Frontal cortex (tissue), 4 donors: ENCODE measurements around the gene SRCIN1. TPM values are rescaled to one million over a fixed set of nuclear protein-coding genes. Genes with fewer than 3 reads are reported as not detected.
A peak's percentile ranks its signal among the peaks of the same experiment; 100 is the strongest.
"Not testable (repeated sequence)": the region's sequence is repeated elsewhere in the genome, so short reads cannot be mapped to it uniquely, and the experiment has no call there.

Experiments used
- DNase-seq, 2 donors: peaks; one replicate each; pipeline ENCODE4 v3.0.0; 2012; ENCODE audit warnings: low spot score in 2 of 2
- FAIRE-seq: peaks from 2 replicates; lab custom pipeline; 2012; peaks lifted over from hg19 to GRCh38; lab: Jason Lieb, UNC
- total RNA-seq: library from RNA; depleted of rRNA; stranded (reverse); fragments of >200 nt; gene quantifications from one replicate; pipeline ENCODE4 v1.2.3, GENCODE V29; 2014
- donor health status: control.
- donor health status: control.
- donor health status: control.

The SRCIN1 gene
- total RNA-seq, 1 donor from 2014 or later = 23.6 TPM

DNA sequence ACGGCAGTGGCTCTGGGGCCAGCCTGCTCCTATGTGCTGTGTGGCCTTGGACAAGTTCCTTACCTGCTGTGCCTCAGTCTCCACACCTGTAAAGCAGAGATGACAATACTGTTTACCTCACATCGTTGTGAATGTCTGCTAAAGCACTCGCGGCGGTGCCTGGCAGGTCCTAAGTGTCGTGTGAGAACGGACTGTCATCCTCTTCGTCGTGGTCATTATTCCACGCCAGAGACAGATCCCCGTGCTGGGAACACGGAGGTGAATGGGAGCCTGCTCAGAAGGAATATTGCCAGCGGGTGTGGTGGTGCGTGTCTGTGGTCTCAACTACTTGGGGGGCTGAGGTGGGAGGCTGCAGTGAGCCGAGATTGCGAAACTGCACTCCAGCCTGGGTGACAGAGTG is 111.6 kb downstream of the SRCIN1 start:
- FAIRE-seq, DNase-seq: not testable (repeated sequence)

- peak; percentile 48 to 51 for DNase-seq
- not testable (repeated sequence) for FAIRE-seq
These were observed 113.4 kb downstream of the SRCIN1 start for GRCh38 chr17:38492067-38493040.

DNA sequence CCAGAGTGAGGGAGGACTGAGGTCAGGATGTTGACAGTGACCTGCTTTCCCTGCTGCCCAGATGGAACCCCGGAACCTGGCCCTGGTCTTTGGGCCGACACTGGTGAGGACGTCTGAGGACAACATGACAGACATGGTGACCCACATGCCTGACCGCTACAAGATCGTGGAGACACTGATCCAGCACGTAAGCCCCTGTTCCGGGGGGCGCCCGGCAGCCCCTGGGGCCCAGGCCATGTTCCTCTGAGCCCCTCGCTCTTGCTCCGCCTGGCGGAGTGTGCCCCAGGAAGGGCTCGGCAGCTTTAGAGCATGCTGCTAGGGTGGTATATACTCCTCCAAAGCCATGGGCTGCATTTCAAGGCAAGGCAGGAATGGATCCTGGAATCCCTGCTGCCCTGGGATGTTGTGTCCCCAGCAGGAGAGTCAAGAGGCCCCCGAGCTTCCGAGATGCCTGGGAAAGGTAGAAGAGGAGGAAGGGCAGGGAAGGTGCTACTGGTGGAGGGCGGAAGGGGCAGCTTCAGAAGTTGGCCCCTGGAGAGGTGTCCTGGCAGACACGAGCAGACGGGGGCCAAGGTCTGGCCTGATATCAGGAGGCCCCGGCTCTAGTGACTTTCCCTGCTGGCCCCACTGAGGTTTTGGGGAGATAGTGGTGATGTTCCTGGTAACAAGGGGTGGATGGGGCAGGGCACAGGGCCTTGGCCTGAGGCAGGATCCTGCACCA is 114.2 kb downstream of the SRCIN1 start:
- not testable (repeated sequence) for DNase-seq, FAIRE-seq

DNA sequence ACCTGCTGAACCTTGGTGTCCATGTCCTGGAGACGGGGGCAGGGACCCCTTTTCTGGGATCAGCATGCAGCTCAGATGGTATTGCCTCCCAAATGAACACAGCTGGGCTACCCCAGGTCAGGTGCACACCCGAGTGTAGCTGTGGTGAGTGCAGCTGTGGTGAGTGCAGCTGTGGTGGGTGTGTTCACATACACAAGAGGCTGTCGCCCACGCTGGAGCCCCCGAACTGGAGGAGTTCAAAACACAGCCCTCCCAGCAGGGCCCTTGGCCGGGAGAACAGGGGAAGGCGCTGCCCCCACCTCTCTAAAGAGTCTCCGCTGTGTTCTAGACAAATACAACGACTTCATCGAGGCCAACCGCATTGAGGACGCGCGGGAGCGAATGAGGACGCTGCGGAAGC is 116.0 kb downstream of the SRCIN1 start:
- FAIRE-seq, DNase-seq: not testable (repeated sequence)

DNA sequence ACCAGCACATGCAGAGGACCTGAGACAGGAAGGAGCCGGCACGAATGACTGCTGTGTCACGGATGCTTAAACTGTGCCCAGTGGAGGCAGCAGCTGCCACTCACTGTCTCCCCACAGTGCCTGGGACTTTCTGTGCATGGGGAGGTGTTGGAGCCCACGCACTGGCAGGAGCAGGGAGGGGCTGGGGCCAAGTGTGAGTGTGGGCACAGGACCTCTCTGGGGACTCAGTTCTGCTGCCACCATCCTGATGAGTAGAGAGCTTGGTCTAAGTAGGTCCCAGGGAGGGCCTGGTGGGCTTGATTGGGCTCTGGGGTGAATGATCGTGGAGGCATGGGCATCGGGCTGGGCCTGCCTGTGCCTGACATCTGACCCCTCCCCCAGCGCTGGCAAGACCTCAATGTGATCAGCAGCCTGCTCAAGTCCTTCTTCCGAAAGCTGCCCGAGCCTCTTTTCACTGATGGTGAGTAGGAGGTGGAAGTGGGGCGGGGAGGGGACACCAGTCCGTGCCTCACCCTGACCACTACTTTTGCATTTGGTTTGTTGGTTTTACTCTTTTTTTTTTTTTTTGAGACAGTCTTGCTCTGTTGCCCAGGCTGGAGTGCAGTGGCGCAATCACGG is 120.0 kb downstream of the SRCIN1 start:
- not testable (repeated sequence) for FAIRE-seq, DNase-seq

- DNase-seq = no peak
- no peak for FAIRE-seq
These were observed 120.6 kb downstream of the SRCIN1 start for GRCh38 chr17:38485146-38485468.

- not testable (repeated sequence) for FAIRE-seq
- DNase-seq = peak in 1 of 2 donors; percentile 56
These were observed 121.3 kb downstream of the SRCIN1 start for GRCh38 chr17:38484242-38485145.

GRCh38 chr17:38482700-38483043 is 123.1 kb downstream of the SRCIN1 start:
- not testable (repeated sequence) for DNase-seq, FAIRE-seq

- DNase-seq, FAIRE-seq: not testable (repeated sequence)
These were observed 123.6 kb downstream of the SRCIN1 start for GRCh38 chr17:38482039-38482699.

Other genes starting within 250 kb of the SRCIN1 start
- 31.4 TPM for gene ARHGAP23, start 177.5 kb downstream of the SRCIN1 start, total RNA-seq
- 0.82 TPM for gene EPOP, start 69.0 kb upstream of the SRCIN1 start, total RNA-seq
- gene MLLT6, start 99.3 kb upstream of the SRCIN1 start, total RNA-seq = 16.3 TPM
- gene CISD3, start 124.4 kb upstream of the SRCIN1 start, total RNA-seq = 0.82 TPM
- 8.2 TPM for gene PCGF2, start 142.4 kb upstream of the SRCIN1 start, total RNA-seq
- 196 TPM for gene PSMB3, start 146.8 kb upstream of the SRCIN1 start, total RNA-seq
- 172 TPM for gene PIP4K2B, start 193.6 kb upstream of the SRCIN1 start, total RNA-seq
- gene CWC25, start 219.4 kb upstream of the SRCIN1 start, total RNA-seq = 9.4 TPM
- gene RPL23, start 247.8 kb upstream of the SRCIN1 start, total RNA-seq = 1,517 TPM